GM12878 (cell line): ENCODE data around the gene RAP1A. TPM values are rescaled to one million over a fixed set of nuclear protein-coding genes. Genes with fewer than 3 reads are reported as not detected.
A peak's percentile ranks its signal among the peaks of the same experiment; 100 is the strongest.

ENCODE experiments used
- ATF7 ChIP-seq: fragments of 450-650 bp; IDR thresholded peaks from 2 replicates; pipeline ENCODE4 v1.6.1; 2016; ENCODE audit warnings: low read depth, mild to moderate bottlenecking
- BCL3 ChIP-seq: IDR thresholded peaks from 2 replicates; pipeline ENCODE4 v1.6.1; 2011; ENCODE audit warnings: borderline replicate concordance, low read depth, mild to moderate bottlenecking, moderate library complexity, low read length; ENCODE audit not compliant: insufficient read depth, poor library complexity, severe bottlenecking
- CEBPB ChIP-seq, 2 experiments: fragments of 150-350 bp in 1 of 2; IDR thresholded peaks; 2 replicates each; pipeline ENCODE4 v1.6.1; 2012 to 2014; ENCODE audit warnings: low read depth in 2 of 2, low read length in 2 of 2, borderline replicate concordance in 1 of 2, inconsistent platforms in 1 of 2
- CHD2 ChIP-seq: IDR thresholded peaks from 2 replicates; pipeline ENCODE4 v1.6.1; 2011; ENCODE audit warnings: low read depth, low read length, improper control_type of control experiment, borderline replicate concordance
- EZH2 ChIP-seq: IDR thresholded peaks from 2 replicates; pipeline ENCODE4 v1.6.1; 2012; ENCODE audit warnings: low read depth, mild to moderate bottlenecking, control low read depth, inconsistent platforms, low read length, borderline replicate concordance; ENCODE audit not compliant: control insufficient read depth
- RBBP5 ChIP-seq: fragments of 200-600 bp; sonication (generic); conservative IDR thresholded peaks from 2 replicates; pipeline ENCODE4 v1.6.1; 2016
- RELB ChIP-seq: fragments of 450-650 bp; IDR thresholded peaks from 2 replicates; pipeline ENCODE4 v1.6.1; 2017; ENCODE audit warnings: low read depth, mild to moderate bottlenecking, moderate library complexity
- RUNX3 ChIP-seq: IDR thresholded peaks from 2 replicates; pipeline ENCODE4 v1.6.1; 2012; ENCODE audit warnings: low read length, inconsistent platforms
- SMARCA5 ChIP-seq: fragments of 450-650 bp; IDR thresholded peaks from 2 replicates; pipeline ENCODE4 v1.6.1; 2017; ENCODE audit warnings: mild to moderate bottlenecking
- SMC3 ChIP-seq: IDR thresholded peaks from 2 replicates; pipeline ENCODE4 v1.6.1; 2011; ENCODE audit warnings: low read length, improper control_type of control experiment, borderline replicate concordance
- TBL1XR1 ChIP-seq: IDR thresholded peaks from 2 replicates; pipeline ENCODE4 v1.6.1; 2012; ENCODE audit warnings: low read depth, low read length, improper control_type of control experiment
- ZBTB11 ChIP-seq: fragments of 450-650 bp; formaldehyde crosslinking; IDR thresholded peaks from 2 replicates; pipeline ENCODE4 v1.5.0; 2022; ENCODE audit warnings: mild to moderate bottlenecking, missing genetic modification characterization
- ZBTB40 ChIP-seq: fragments of 450-650 bp; IDR thresholded peaks from 2 replicates; pipeline ENCODE4 v1.6.1; 2016; ENCODE audit warnings: mild to moderate bottlenecking, moderate library complexity, borderline replicate concordance
- ZZZ3 ChIP-seq: IDR thresholded peaks from 2 replicates; pipeline ENCODE4 v1.6.1; 2011; ENCODE audit warnings: low read depth; ENCODE audit not compliant: control insufficient read depth, insufficient read length
- polyA plus RNA-seq, 11 experiments: library from polyadenylated mRNA; depleted of rRNA in 4 of 11; unstranded in 6 of 11; stranded (reverse) in 5 of 11; fragments of >200 nt; fragmentation: Nextera tagmentation in 4 of 11; fragmentation: Illumina TruSeq in 1 of 11; extraction: Ambion mirVana in 4 of 11; extraction: Trizol in 1 of 11; gene quantifications; 1 replicate in 1 of 11; 2 replicates in 10 of 11; pipeline versions ENCODE4 v1.2.1 to v1.2.3, GENCODE V29; 2011 to 2016; ENCODE audit warnings: inconsistent platforms in 2 of 11, missing spikeins in 2 of 11, low read depth in 1 of 11
- total RNA-seq, 4 experiments: library from RNA; depleted of rRNA in 3 of 4; stranded (reverse); fragments of >200 nt in 3 of 4; fragmentation: Illumina TruSeq in 1 of 4; extraction: Trizol in 1 of 4; gene quantifications; 2 replicates each; pipeline versions ENCODE4 v1.2.1 to v1.2.3, GENCODE V29; 2013 to 2021

Gene RAP1A
- total and polyA plus RNA-seq, 10 of the 15 experiments (the other 5 are each of a cell fraction or from before 2014, with no cell fraction given) = 38.4 to 213 (median 86.0) TPM

- no peak for TF ChIP-seq ZBTB40
- no peak for TF ChIP-seq RBBP5
- no peak for TF ChIP-seq BCL3
- TF ChIP-seq SMC3 = peak; percentile 75
- no peak for TF ChIP-seq TBL1XR1
- no peak for TF ChIP-seq RUNX3
- TF ChIP-seq CEBPB (IDR thresholded peaks at IDR 0.05; ENCODE audit: borderline replicate concordance in 1 of 2, low read depth in 2 of 2, low read length in 2 of 2) = no peak
- TF ChIP-seq RELB = no peak
- no peak for TF ChIP-seq CHD2
- no peak for TF ChIP-seq ZZZ3
- TF ChIP-seq ZBTB11 = no peak
- peak; percentile 40; the same call in 1 of the 2 replicates for TF ChIP-seq ATF7
- TF ChIP-seq SMARCA5 = peak; percentile 100
- no peak for TF ChIP-seq EZH2
Measured at GRCh38 chr1:111747282-111747734, 127.7 kb downstream of the RAP1A start (continued).
